Astrocyte (in vitro differentiated cells and primary cell): Measurements from ENCODE around the gene ANXA2. TPM values are rescaled to one million over a fixed set of nuclear protein-coding genes. Genes with fewer than 3 reads are reported as not detected.
A peak's percentile ranks its signal among the peaks of the same experiment; 100 is the strongest.

Experiments used
- DNase-seq: peaks from one replicate; pipeline ENCODE4 v3.0.0-alpha.2; 2010; ENCODE audit warnings: low read depth
- FAIRE-seq: peaks from 2 replicates; lab custom pipeline; 2011; peaks lifted over from hg19 to GRCh38; lab: Jason Lieb, UNC
- H2AFZ ChIP-seq: 2 replicates; pipeline ENCODE4 v1.6.0; 2012; ENCODE audit warnings: low read depth, low read length, inconsistent platforms
- H3K27ac ChIP-seq: 2 replicates; pipeline ENCODE4 v1.5.1; 2011; ENCODE audit warnings: low read depth, low read length, inconsistent platforms
- H3K27me3 ChIP-seq: 2 replicates; pipeline ENCODE4 v1.6.0; 2011; ENCODE audit warnings: low read length, inconsistent platforms; ENCODE audit not compliant: insufficient read depth
- H3K36me3 ChIP-seq: 2 replicates; pipeline ENCODE4 v1.5.1; 2011; ENCODE audit warnings: low read length, inconsistent platforms; ENCODE audit not compliant: insufficient read depth
- H3K4me1 ChIP-seq: 2 replicates; pipeline ENCODE4 v1.5.1; 2011; ENCODE audit warnings: low read length, inconsistent platforms; ENCODE audit not compliant: insufficient read depth
- H3K4me2 ChIP-seq: 2 replicates; pipeline ENCODE4 v1.6.0; 2012; ENCODE audit warnings: low read length, inconsistent platforms
- H3K4me3 ChIP-seq: 2 replicates; pipeline ENCODE4 v1.5.1; 2011; ENCODE audit warnings: low read depth, mild to moderate bottlenecking, low read length, inconsistent platforms; ENCODE audit not compliant: insufficient read depth
- H3K79me2 ChIP-seq: 2 replicates; pipeline ENCODE4 v1.6.0; 2012; ENCODE audit warnings: mild to moderate bottlenecking, low read length, inconsistent platforms; ENCODE audit not compliant: insufficient read depth
- H3K9ac ChIP-seq: 2 replicates; pipeline ENCODE4 v1.6.0; 2012; ENCODE audit warnings: mild to moderate bottlenecking, low read length, inconsistent platforms
- H3K9me3 ChIP-seq: 2 replicates; pipeline ENCODE4 v1.5.1; 2012; ENCODE audit warnings: low read depth, mild to moderate bottlenecking, low read length, inconsistent platforms; ENCODE audit not compliant: insufficient read depth
- H4K20me1 ChIP-seq: 2 replicates; pipeline ENCODE4 v1.6.0; 2012; ENCODE audit warnings: low read length, inconsistent platforms; ENCODE audit not compliant: insufficient read depth
- H3K27ac Mint-ChIP-seq: one replicate; pipeline ENCODE4 v1.8.0; 2021; ENCODE audit warnings: mild to moderate bottlenecking, mixed read lengths; ENCODE audit not compliant: unreplicated experiment
- H3K27me3 Mint-ChIP-seq: one replicate; pipeline ENCODE4 v1.8.0; 2021; ENCODE audit warnings: low read depth, mixed read lengths; ENCODE audit not compliant: unreplicated experiment
- H3K36me3 Mint-ChIP-seq: one replicate; pipeline ENCODE4 v1.8.0; 2021; ENCODE audit warnings: low read depth, mixed read lengths; ENCODE audit not compliant: unreplicated experiment
- H3K4me1 Mint-ChIP-seq: one replicate; pipeline ENCODE4 v1.8.0; 2021; ENCODE audit warnings: low read depth, mixed read lengths; ENCODE audit not compliant: unreplicated experiment
- H3K4me3 Mint-ChIP-seq: one replicate; pipeline ENCODE4 v1.8.0; 2021; ENCODE audit warnings: mild to moderate bottlenecking, moderate library complexity, mixed read lengths; ENCODE audit not compliant: unreplicated experiment
- H3K9me3 Mint-ChIP-seq: one replicate; pipeline ENCODE4 v1.8.0; 2021; ENCODE audit warnings: mild to moderate bottlenecking, mixed read lengths; ENCODE audit not compliant: unreplicated experiment
- CTCF ChIP-seq: IDR thresholded peaks from 2 replicates; pipeline ENCODE4 v1.5.1; 2011; ENCODE audit warnings: low read depth, mild to moderate bottlenecking, inconsistent platforms, low read length, moderate library complexity; ENCODE audit not compliant: insufficient read depth
- EZH2 ChIP-seq: IDR thresholded peaks from 2 replicates; pipeline ENCODE4 v1.6.1; 2012; ENCODE audit warnings: mild to moderate bottlenecking, low read length, inconsistent platforms; ENCODE audit not compliant: insufficient read depth
- total RNA-seq: library from RNA; stranded (reverse); gene quantifications from 2 replicates; pipeline ENCODE4 v1.2.1, GENCODE V29; 2021

ANXA2 gene
- total RNA-seq, 1 donor from 2014 or later, result 2,599 TPM

- Histone ChIP-seq H3K9me3 (no peaks in the 10 kb centered on the region), H3K9ac (peak overlapping the region; percentile 77), H3K36me3 (peaks cover 69% of the 10 kb centered on the region), H4K20me1 (peaks cover 62% of the 10 kb centered on the region), H3K27me3 (no peaks in the 10 kb centered on the region), H3K27ac (peak overlapping the region; percentile 76), H2AFZ (no peak overlapping the region), H3K79me2 (peaks cover 70% of the 10 kb centered on the region), H3K4me2 (peak overlapping the region; percentile 21), H3K4me3 (no peak overlapping the region), H3K4me1 (peaks cover 61% of the 10 kb centered on the region)
- Mint-ChIP-seq H3K4me1 (peaks cover 61% of the 10 kb centered on the region), H3K9me3 (no peaks in the 10 kb centered on the region), H3K27ac (peak overlapping the region; percentile 84), H3K27me3 (no peaks in the 10 kb centered on the region), H3K36me3 (peaks cover 3% of the 10 kb centered on the region), H3K4me3 (no peak overlapping the region)
- TF ChIP-seq CTCF (no peak), EZH2 (no peak)
- DNase-seq (no peak), FAIRE-seq (no peak)
Observed at GRCh38 chr15:60364612-60364924, 33.2 kb downstream of the ANXA2 start.

- H3K27me3 ChIP-seq, result no peaks in the 10 kb centered on the region
- H3K4me3 ChIP-seq, result no peak overlapping the region
- peaks cover 69% of the 10 kb centered on the region for H3K36me3 ChIP-seq
- H4K20me1 ChIP-seq, result peaks cover 62% of the 10 kb centered on the region
- peak overlapping the region; percentile 76 for H3K27ac ChIP-seq
- TF ChIP-seq EZH2 (no peak), CTCF (no peak)
- peak; percentile 5 for FAIRE-seq
- Mint-ChIP-seq H3K27ac (peak overlapping the region; percentile 84), H3K4me3 (peak overlapping the region; percentile 9), H3K4me1 (peaks cover 61% of the 10 kb centered on the region), H3K9me3 (no peaks in the 10 kb centered on the region), H3K27me3 (no peaks in the 10 kb centered on the region), H3K36me3 (peaks cover 6% of the 10 kb centered on the region)
- H2AFZ ChIP-seq, result no peak overlapping the region
- H3K4me1 ChIP-seq, result peaks cover 61% of the 10 kb centered on the region
- DNase-seq, result no peak
- no peaks in the 10 kb centered on the region for H3K9me3 ChIP-seq
- H3K4me2 ChIP-seq, result peak overlapping the region; percentile 21
- H3K79me2 ChIP-seq, result peaks cover 70% of the 10 kb centered on the region
- H3K9ac ChIP-seq, result peak overlapping the region; percentile 77
Observed at GRCh38 chr15:60363903-60364611, 33.7 kb downstream of the ANXA2 start.

GRCh38 chr15:60363087-60363549, 34.7 kb downstream of the ANXA2 start:
- H3K9ac ChIP-seq, result peak overlapping the region; percentile 77
- no peak overlapping the region for H3K4me3 ChIP-seq
- H3K27ac ChIP-seq, result peak overlapping the region; percentile 76
- no peak overlapping the region for H2AFZ ChIP-seq
- peaks cover 70% of the 10 kb centered on the region for H3K36me3 ChIP-seq
- TF ChIP-seq CTCF (no peak), EZH2 (no peak)
- no peaks in the 10 kb centered on the region for H3K27me3 Mint-ChIP-seq
- H3K9me3 Mint-ChIP-seq, result no peaks in the 10 kb centered on the region
- no peak for FAIRE-seq
- H3K4me1 ChIP-seq, result peaks cover 67% of the 10 kb centered on the region
- peaks cover 63% of the 10 kb centered on the region for H3K4me1 Mint-ChIP-seq
- H3K36me3 Mint-ChIP-seq, result peaks cover 7% of the 10 kb centered on the region
- H3K79me2 ChIP-seq, result peaks cover 70% of the 10 kb centered on the region
- no peaks in the 10 kb centered on the region for H3K9me3 ChIP-seq
- peak overlapping the region; percentile 40 for H3K4me2 ChIP-seq
- peaks cover 71% of the 10 kb centered on the region for H4K20me1 ChIP-seq
- no peak for DNase-seq
- H3K27ac Mint-ChIP-seq, result peak overlapping the region; percentile 7
- H3K27me3 ChIP-seq, result no peaks in the 10 kb centered on the region
- peak overlapping the region; percentile 5 for H3K4me3 Mint-ChIP-seq
